Stimulated activated CD4-positive, alpha-beta T cell treated with anti-CD3 and anti-CD28 coated beads, Interleukin-1b, Interleukin-23, amount 100 ng/mL, for 1 hour (primary cell): Measurements from ENCODE around the gene RNF103.
"Not testable (repeated sequence)": the region's sequence is repeated elsewhere in the genome, so short reads cannot be mapped to it uniquely, and the experiment has no call there.

Experiments used
- DNase-seq, 2 donors: peaks; one replicate each; pipeline ENCODE4 v3.0.0-alpha.2; 2020; ENCODE audit warnings: low read depth in 2 of 2

Gene RNF103, protein sequence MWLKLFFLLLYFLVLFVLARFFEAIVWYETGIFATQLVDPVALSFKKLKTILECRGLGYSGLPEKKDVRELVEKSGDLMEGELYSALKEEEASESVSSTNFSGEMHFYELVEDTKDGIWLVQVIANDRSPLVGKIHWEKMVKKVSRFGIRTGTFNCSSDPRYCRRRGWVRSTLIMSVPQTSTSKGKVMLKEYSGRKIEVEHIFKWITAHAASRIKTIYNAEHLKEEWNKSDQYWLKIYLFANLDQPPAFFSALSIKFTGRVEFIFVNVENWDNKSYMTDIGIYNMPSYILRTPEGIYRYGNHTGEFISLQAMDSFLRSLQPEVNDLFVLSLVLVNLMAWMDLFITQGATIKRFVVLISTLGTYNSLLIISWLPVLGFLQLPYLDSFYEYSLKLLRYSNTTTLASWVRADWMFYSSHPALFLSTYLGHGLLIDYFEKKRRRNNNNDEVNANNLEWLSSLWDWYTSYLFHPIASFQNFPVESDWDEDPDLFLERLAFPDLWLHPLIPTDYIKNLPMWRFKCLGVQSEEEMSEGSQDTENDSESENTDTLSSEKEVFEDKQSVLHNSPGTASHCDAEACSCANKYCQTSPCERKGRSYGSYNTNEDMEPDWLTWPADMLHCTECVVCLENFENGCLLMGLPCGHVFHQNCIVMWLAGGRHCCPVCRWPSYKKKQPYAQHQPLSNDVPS

GRCh38 chr2:86623494-86624266, at the start of gene RNF103:
RNF103 (minus strand) TSS chr2:86623865; CDS start chr2:86622886, 979 bp downstream.
- DNase-seq, result peak; percentile 79 to 91

DNA sequence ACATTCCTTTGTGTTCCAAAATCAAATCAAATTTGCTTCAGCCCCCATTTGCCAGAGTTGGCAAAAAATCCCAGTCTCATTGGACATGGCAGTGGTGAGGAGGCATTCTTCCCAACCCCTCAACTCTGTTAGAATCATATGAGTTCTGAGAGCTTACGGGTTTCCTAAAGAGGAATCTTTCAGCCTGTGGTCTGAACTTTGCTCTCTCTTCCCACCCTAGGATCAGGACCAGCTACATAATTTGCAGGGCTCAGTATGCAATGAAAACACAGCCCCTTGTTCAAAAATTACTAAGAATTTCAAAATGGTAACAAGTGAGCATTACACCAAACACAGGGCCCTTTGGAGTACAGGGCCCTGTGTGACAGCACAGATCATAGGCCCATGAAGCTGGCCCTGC, 49.3 kb upstream of the RNF103 start:
- DNase-seq, result no peak

- no peak for DNase-seq
These were observed 48.4 kb upstream of the RNF103 start for GRCh38 chr2:86672027-86672545.

GRCh38 chr2:86671337-86671981, 47.8 kb upstream of the RNF103 start:
- DNase-seq, result no peak

DNA sequence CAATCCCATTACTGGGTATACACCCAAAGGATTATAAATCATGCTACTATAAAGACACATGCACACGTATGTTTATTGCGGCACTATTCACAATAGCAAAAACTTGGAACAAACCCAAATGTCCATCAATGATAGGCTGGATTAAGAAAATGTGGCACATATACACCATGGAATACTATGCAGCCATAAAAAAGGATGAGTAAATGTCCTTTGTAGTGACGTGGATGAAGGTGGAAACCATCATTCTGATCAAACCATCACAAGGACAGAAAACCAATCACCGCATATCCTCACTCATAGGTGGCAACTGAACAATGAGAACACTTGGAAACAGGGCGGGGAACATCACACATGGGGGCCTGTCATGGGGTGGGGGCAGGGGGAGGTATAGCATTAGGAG, 45.7 kb upstream of the RNF103 start:
- not testable (repeated sequence) for DNase-seq

DNA sequence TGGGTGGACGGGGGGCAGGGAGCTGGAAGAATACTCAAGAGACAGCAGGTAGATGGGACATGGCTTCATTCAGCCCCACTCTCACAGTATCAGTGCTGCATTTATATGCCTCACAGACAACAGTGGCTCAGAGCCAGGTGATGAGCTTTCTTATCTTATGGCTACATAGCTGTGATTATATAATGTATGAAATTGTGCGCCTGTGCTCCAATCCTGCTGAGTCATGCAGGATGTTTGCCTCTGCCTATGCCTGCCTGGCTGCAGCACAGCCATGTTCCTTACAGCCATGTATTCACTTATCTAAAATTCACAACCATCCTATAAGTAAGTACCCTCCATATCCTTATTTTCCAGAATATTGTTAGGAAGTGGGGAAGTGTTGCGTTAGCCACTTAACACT, 37.7 kb upstream of the RNF103 start:
- DNase-seq, result no peak

DNA sequence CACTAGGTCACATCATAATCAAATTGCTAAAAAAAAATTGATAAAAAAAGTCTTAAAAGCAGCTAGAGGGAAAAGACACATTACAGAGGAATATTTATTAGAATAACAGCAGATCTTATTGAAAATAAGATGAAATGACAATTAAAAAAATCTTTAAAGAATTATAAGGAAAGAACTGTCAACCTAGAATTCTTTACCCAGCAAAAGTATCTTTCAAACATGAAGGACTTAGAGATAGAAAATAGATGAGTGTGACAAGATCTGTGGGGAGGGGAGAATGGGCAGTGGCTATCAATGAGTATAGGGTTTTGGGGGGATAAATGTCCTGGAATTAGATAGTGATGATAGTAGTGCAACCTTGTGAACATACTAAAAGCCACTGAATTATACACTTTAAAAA, 26.5 kb upstream of the RNF103 start:
- no peak for DNase-seq

DNA sequence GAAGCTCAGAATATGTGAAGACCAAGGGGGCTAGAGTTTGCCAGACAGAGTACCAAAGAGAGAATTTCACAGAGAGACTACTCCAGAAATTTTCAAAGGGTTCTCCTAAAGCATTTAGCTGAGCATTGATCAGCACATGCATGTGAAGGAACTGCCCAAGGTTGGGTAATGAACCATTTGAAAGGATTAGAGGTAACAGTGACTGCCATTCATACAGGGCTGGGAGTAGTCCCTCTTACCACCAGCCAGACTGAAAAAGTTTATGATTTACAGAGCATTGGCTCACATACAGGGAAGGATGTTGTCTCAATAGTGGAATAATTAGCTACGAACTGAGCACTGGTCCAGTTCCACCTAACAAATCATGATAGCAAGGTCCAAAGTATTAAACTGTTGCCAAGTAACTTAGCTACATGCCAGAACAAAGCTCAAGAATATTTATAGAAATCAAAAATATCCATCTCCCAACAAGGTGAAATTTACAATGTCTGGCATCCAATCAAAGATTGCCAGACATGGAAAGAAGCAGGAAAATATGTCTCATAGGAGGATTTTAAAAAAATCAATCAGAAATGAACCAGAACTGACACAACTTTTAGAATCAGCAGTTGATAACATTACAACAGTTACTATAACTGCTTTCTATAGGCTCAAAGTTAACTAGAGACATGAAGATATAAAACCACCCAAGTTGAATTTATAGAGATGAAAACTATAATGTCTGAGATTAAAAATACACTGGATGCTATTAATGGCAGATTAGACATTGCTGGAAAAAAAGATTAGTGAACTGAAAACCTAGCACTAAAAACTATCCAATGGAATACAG, 25.7 kb upstream of the RNF103 start:
- DNase-seq, result no peak

- no peak for DNase-seq
These were observed 25.0 kb upstream of the RNF103 start for GRCh38 chr2:86648681-86649080.

GRCh38 chr2:86646865-86647264, 23.2 kb upstream of the RNF103 start:
- no peak for DNase-seq

GRCh38 chr2:86646329-86646728, 22.7 kb upstream of the RNF103 start:
- DNase-seq, result no peak

GRCh38 chr2:86645752-86646151, 22.1 kb upstream of the RNF103 start:
- DNase-seq, result no peak

GRCh38 chr2:86638712-86639111, 15.0 kb upstream of the RNF103 start:
- DNase-seq, result no peak

GRCh38 chr2:86636842-86637241, 13.2 kb upstream of the RNF103 start:
- DNase-seq, result no peak

DNA sequence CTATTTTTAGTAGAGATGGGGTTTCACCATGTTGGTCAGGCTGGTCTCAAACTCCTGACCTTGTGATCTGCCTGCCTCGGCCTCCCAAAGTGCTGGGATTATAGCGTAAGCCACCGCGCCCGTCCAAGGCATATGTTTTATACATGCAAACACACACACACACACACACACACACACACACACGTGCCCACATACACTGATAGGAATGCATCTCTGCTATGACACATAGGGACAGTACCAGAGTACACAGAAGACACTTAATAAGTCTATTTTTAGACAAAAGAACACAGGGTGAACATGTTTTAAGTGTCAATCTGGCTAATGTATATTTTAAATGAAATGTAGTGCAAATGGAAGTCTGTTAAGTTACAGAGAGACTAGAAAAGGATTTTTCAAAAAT, 10.7 kb upstream of the RNF103 start:
- DNase-seq, result no peak

GRCh38 chr2:86633155-86633651, 9.5 kb upstream of the RNF103 start:
- DNase-seq, result no peak

- DNase-seq, result no peak
These were observed 9.0 kb upstream of the RNF103 start for GRCh38 chr2:86632672-86633071.

- DNase-seq, result no peak
These were observed 8.3 kb upstream of the RNF103 start for GRCh38 chr2:86631846-86632485.

DNA sequence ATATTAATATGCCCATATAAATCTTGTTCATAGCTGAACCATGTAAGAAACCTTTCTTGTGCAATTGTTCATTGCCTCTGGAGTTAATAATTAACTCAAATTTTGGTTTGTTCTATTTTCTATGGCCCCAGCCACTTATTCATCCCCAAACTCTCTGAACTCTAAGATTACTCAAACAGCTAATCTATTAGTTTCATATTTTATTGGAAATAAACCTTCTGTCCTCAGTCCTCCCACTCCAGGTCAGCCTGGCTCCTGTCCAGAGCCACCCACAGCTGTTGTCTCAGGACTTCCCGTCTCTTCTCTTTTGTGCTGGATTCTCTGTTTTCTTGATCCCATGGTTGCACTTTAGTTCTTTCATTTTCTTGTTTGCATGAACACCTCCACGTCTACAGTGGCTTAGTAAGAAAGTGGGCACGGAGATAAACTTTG, 4.4 kb upstream of the RNF103 start:
- DNase-seq, result no peak

- DNase-seq, result no peak
These were observed 3.9 kb upstream of the RNF103 start for GRCh38 chr2:86627550-86627949.
